Natural killer cell (primary cell): ENCODE data around the gene DNAJC5. TPM values are rescaled to one million over a fixed set of nuclear protein-coding genes. Genes with fewer than 3 reads are reported as not detected.
A peak's percentile ranks its signal among the peaks of the same experiment; 100 is the strongest.
"Not testable (repeated sequence)": the region's sequence is repeated elsewhere in the genome, so short reads cannot be mapped to it uniquely, and the experiment has no call there.

Experiments
- ATAC-seq, 3 donors: fragments of 150-1000 bp in 2 of 3; fragments of 200-7000 bp in 1 of 3; cut with Tn5 transposase; 1 replicate in 1 of 3; 2 replicates in 2 of 3; pipeline ENCODE4 v1.10.0; 2021; ENCODE audit warnings: mild to moderate bottlenecking in 2 of 3, moderate library complexity in 2 of 3
- DNase-seq, 2 donors: peaks; one replicate each; pipeline versions ENCODE4 v3.0.0 to v3.0.0-alpha.2; 2013 to 2021; ENCODE audit warnings: mixed read lengths in 1 of 2
- H3K27ac ChIP-seq: one replicate; pipeline ENCODE4 v1.5.1; 2013; ENCODE audit warnings: mild to moderate bottlenecking, low read length
- H3K27me3 ChIP-seq: one replicate; pipeline ENCODE4 v1.6.1; 2013; ENCODE audit warnings: low read length; ENCODE audit not compliant: control insufficient read depth, insufficient read depth
- H3K36me3 ChIP-seq: one replicate; pipeline ENCODE4 v1.6.1; 2013; ENCODE audit warnings: low read length; ENCODE audit not compliant: control insufficient read depth, insufficient read depth
- H3K4me1 ChIP-seq: one replicate; pipeline ENCODE4 v1.6.1; 2013; ENCODE audit warnings: low read length; ENCODE audit not compliant: control insufficient read depth, insufficient read depth
- H3K4me3 ChIP-seq: one replicate; pipeline ENCODE4 v1.5.1; 2013; ENCODE audit warnings: low read length
- H3K9me3 ChIP-seq: one replicate; pipeline ENCODE4 v1.6.1; 2013; ENCODE audit warnings: low read length; ENCODE audit not compliant: control insufficient read depth, insufficient read depth
- H3K27ac Mint-ChIP-seq, 2 donors: one replicate each; pipeline ENCODE4 v1.8.0; 2022; ENCODE audit warnings: mild to moderate bottlenecking in 2 of 2, mixed read lengths in 2 of 2, moderate library complexity in 1 of 2
- H3K27me3 Mint-ChIP-seq, 2 donors: one replicate each; pipeline ENCODE4 v1.8.0; 2022; ENCODE audit warnings: low read depth in 2 of 2, mixed read lengths in 2 of 2
- H3K36me3 Mint-ChIP-seq: one replicate; pipeline ENCODE4 v1.8.0; 2022; ENCODE audit warnings: mixed read lengths
- H3K4me1 Mint-ChIP-seq, 2 donors: one replicate each; pipeline ENCODE4 v1.8.0; 2022; ENCODE audit warnings: mixed read lengths in 2 of 2
- H3K4me3 Mint-ChIP-seq: one replicate; pipeline ENCODE4 v1.8.0; 2022; ENCODE audit warnings: mild to moderate bottlenecking, moderate library complexity, mixed read lengths
- H3K9me3 Mint-ChIP-seq, 2 donors: one replicate each; pipeline ENCODE4 v1.8.0; 2022; ENCODE audit warnings: mixed read lengths in 2 of 2
- WGBS: methylation state at CpG from one replicate; pipeline ENCODE4 v1.1.7; 2013; ENCODE audit warnings: missing lambda C conversion rate; ENCODE audit not compliant: insufficient coverage; 5-methylcytosine and 5-hydroxymethylcytosine counted together
- intact Hi-C: fragments of 100-400 bp; cut with micrococcal nuclease; formaldehyde crosslinking; loops from one replicate; pipeline ENCODE4 v1.14.2; 2022
- total RNA-seq, 4 donors: library from RNA; stranded (reverse); fragments of 120-200 nt in 1 of 4; gene quantifications; one replicate each; pipeline versions ENCODE4 v1.2.3 to v1.2.4, GENCODE V29; 2013 to 2022
- TF ChIP-seq, protein P1 (sequence below): fragments of 200-600 bp; IDR thresholded peaks from one replicate; pipeline ENCODE4 v1.8.0; 2022; ENCODE audit warnings: antibody characterized with exemption

DNAJC5 gene
- total RNA-seq, 3 donors from 2014 or later (not counting 1 experiment from before 2014, with no cell fraction given): 27.5 to 45.1 (median 42.8) TPM

DNA sequence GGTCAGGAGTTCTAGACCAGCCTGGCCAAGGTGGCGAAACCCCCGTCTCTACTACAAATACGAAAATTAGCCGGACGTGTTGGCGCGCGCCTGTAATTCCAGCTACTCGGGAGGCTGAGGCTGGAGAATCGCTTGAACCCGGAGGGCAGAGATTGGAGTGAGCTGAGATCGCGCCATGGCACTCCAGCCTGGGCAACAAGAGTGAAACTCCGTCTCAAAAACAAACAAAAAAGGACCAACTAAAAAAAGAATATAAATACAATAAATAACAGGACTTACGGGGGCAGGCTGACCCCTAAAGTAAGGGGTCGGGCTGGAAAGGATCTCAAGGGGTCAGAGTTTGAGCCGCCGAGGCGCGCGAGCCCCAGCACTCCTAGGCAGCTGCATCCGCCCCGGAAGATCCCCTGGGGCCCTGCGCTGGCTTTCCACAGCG, 30.4 kb upstream of the DNAJC5 start:
- Histone ChIP-seq H3K4me1 (peaks cover 38% of the 10 kb centered on the region), H3K9me3 (no peaks in the 10 kb centered on the region), H3K27me3 (no peaks in the 10 kb centered on the region), H3K4me3 (peak overlapping the region; percentile 99), H3K36me3 (peaks cover 11% of the 10 kb centered on the region), H3K27ac (peak overlapping the region; percentile 85)
- no peaks in the 10 kb centered on the region for H3K27me3 Mint-ChIP-seq
- H3K36me3 Mint-ChIP-seq: no peaks in the 10 kb centered on the region
- H3K4me1 Mint-ChIP-seq: peaks cover 26 to 36% of the 10 kb centered on the region in 2 donors
- intact Hi-C loops: loop anchor here (2.0 kb wide), 1 partner anchor 326 kb away; no protein-coding TSS in a partner anchor
- ATAC-seq (peak in 2 of 3 donors; percentile 0 to 1), DNase-seq (no peak)
- peak overlapping the region; percentile 96 for H3K4me3 Mint-ChIP-seq
- under 1% methylated on average over 25 of the region's 25 CpGs for WGBS
- H3K9me3 Mint-ChIP-seq: no peaks in the 10 kb centered on the region
- TF ChIP-seq, protein P1, sequence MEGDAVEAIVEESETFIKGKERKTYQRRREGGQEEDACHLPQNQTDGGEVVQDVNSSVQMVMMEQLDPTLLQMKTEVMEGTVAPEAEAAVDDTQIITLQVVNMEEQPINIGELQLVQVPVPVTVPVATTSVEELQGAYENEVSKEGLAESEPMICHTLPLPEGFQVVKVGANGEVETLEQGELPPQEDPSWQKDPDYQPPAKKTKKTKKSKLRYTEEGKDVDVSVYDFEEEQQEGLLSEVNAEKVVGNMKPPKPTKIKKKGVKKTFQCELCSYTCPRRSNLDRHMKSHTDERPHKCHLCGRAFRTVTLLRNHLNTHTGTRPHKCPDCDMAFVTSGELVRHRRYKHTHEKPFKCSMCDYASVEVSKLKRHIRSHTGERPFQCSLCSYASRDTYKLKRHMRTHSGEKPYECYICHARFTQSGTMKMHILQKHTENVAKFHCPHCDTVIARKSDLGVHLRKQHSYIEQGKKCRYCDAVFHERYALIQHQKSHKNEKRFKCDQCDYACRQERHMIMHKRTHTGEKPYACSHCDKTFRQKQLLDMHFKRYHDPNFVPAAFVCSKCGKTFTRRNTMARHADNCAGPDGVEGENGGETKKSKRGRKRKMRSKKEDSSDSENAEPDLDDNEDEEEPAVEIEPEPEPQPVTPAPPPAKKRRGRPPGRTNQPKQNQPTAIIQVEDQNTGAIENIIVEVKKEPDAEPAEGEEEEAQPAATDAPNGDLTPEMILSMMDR: no peak
- H3K27ac Mint-ChIP-seq: peak overlapping the region; percentile 91 to 95

DNA sequence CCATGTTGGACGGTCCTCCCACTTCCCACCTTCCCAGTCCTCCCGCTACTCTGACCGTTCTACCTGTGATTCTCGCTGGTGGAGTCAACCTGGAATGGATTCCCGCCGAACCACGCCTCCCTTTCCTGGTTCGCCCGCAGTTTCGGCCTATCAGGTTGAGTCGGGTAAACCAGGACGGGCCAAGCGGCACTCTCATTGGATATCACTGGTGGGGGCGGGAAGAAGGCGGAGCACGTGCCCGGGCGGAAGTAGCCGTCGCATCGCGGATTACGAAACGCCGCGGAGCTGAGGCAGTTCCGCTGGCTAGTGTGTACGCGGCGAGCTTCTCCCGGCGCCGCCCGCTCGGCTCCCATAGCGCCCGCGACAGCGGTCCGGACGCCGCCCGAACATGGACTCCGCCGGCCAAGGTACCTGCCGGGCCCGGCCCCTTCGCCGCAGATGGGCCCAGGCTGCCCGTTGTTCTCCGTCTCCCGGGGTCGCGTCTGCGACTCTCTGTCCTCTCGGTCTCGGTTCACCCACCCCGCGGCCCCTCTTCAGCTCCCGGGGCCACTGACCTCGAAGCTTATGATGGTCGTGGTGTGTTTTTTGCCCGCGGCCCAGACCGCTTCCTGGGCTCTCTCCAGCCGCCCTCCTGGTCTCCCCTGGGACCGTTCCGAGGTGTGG, 29.8 kb upstream of the DNAJC5 start, which contains the start of gene TPD52L2:
Gene TPD52L2 (plus strand): TSS at position 293 of the 663 bp plus-strand sequence. CDS start 96 bp downstream, at position 389.
- WGBS: under 1% methylated on average over 68 of the region's 68 CpGs
- TF ChIP-seq, protein P1: no peak
- peak within 1 kb of the TSS; percentile 85 for H3K27ac ChIP-seq

DNA sequence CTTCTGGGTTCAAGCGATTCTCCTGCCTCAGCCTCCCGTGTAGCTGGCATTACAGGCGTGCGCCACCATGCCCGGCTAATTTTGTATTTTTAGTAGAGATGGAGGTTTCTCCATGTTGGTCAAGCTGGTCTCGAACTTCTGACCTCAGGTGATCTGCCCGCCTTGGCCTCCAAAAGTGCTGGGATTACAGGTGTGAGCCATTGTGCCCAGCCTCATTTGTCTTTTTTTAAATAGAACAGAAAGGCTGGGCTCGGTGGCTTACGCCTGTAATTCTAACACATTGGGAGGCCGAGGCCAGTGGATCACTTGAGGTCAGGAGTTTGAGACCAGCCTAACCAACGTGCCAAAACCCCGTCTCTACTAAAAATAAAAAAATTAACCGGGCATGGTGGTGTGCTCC, 27.9 kb upstream of the DNAJC5 start:
- intact Hi-C loops, H3K27me3 Mint-ChIP-seq: not testable (repeated sequence)

More for the DNA sequence above, 29.8 kb upstream of the DNAJC5 start, which contains the start of gene TPD52L2:
- H3K9me3 ChIP-seq: no peaks in the 10 kb centered on the region
- intact Hi-C loops: loop anchor here (1.0 to 2.0 kb wide), 4 partner anchors 91 to 326 kb away; partner anchors contain the start of genes ARFRP1, RTEL1 and UCKL1
- Mint-ChIP-seq H3K4me1 (peaks cover 26 to 36% of the 10 kb centered on the region in 2 donors), H3K9me3 (no peaks in the 10 kb centered on the region), H3K4me3 (peak within 1 kb of the TSS; percentile 96), H3K36me3 (no peaks in the 10 kb centered on the region), H3K27me3 (no peaks in the 10 kb centered on the region), H3K27ac (peak within 1 kb of the TSS; percentile 91 to 95)
- H3K27me3 ChIP-seq: no peaks in the 10 kb centered on the region
- H3K36me3 ChIP-seq: peaks cover 12% of the 10 kb centered on the region
- ATAC-seq (peak; percentile 84 to 93 (median 88)), DNase-seq (peak; percentile 95 to 99)
- H3K4me1 ChIP-seq: peaks cover 38% of the 10 kb centered on the region
- peak within 1 kb of the TSS; percentile 99 for H3K4me3 ChIP-seq

DNA sequence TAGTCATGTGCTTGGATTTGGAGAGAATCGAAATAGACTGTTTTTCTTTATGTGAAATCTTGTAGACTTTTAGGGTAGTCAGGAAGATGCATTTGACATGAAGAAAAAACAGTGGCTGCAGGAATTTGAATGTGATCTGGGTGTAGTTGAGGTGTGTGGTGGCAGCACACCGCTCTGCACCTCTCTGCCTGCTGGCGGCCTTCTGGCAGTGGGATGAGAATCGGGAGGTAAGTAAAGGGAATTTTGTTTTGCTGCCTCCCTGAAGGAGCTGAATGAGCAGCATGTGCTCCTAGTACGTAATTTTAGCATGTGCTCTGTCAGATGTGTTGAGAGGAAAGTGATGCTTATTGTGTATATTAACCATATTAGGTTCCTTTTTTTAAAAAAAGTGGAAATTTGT, 26.7 kb upstream of the DNAJC5 start:
- H3K9me3 ChIP-seq: no peaks in the 10 kb centered on the region
- peaks cover 18% of the 10 kb centered on the region for H3K36me3 ChIP-seq
- no peaks in the 10 kb centered on the region for H3K27me3 Mint-ChIP-seq
- no peaks in the 10 kb centered on the region for H3K27me3 ChIP-seq
- H3K27ac Mint-ChIP-seq: no peak overlapping the region
- no peaks in the 10 kb centered on the region for H3K36me3 Mint-ChIP-seq
- no peak for ATAC-seq
- H3K4me3 ChIP-seq: no peak overlapping the region
- TF ChIP-seq, protein P1: no peak
- H3K4me1 ChIP-seq: peaks cover 27% of the 10 kb centered on the region
- H3K27ac ChIP-seq: no peak overlapping the region
- intact Hi-C loops: no loop called here
- peaks cover 23 to 26% of the 10 kb centered on the region in 2 donors for H3K4me1 Mint-ChIP-seq
- no peaks in the 10 kb centered on the region for H3K9me3 Mint-ChIP-seq
- DNase-seq: no peak
- no peak overlapping the region for H3K4me3 Mint-ChIP-seq
- WGBS: 94% methylated on average over 5 of the region's 5 CpGs

More for the DNA sequence above, 27.9 kb upstream of the DNAJC5 start:
- H3K36me3 Mint-ChIP-seq, DNase-seq, H3K27ac Mint-ChIP-seq, H3K27ac ChIP-seq, H3K9me3 ChIP-seq, H3K9me3 Mint-ChIP-seq, H3K4me3 ChIP-seq, H3K27me3 ChIP-seq, ATAC-seq: not testable (repeated sequence)
- peaks cover 26 to 30% of the 10 kb centered on the region in 2 donors for H3K4me1 Mint-ChIP-seq
- WGBS: 80% methylated on average over 13 of the region's 13 CpGs
- H3K4me3 Mint-ChIP-seq: peak overlapping the region; percentile 52
- peaks cover 34% of the 10 kb centered on the region for H3K4me1 ChIP-seq
- peaks cover 16% of the 10 kb centered on the region for H3K36me3 ChIP-seq
